Retinal pigment epithelial cell (primary cell): ENCODE results near the gene ZXDC.

ENCODE experiments used
- DNase-seq: peaks from one replicate; pipeline ENCODE4 v3.0.0-alpha.2; 2010; ENCODE audit warnings: low read depth
- H3K4me3 ChIP-seq: 2 replicates; pipeline ENCODE4 v1.5.1; 2011; ENCODE audit warnings: mild to moderate bottlenecking, low read length, control low read depth, moderate library complexity
- CTCF ChIP-seq: conservative IDR thresholded peaks from 2 replicates; pipeline ENCODE4 v1.5.1; 2011; ENCODE audit warnings: low read depth, low read length, control low read depth, inconsistent platforms

ZXDC gene

GRCh38 chr3:126469479-126469878, 6.2 kb downstream of the ZXDC start:
- no peak overlapping the region for H3K4me3 ChIP-seq
- no peak for DNase-seq
- TF ChIP-seq CTCF: no peak

GRCh38 chr3:126468028-126468891, 7.4 kb downstream of the ZXDC start:
- TF ChIP-seq CTCF: no peak
- no peak for DNase-seq
- H3K4me3 ChIP-seq: no peak overlapping the region

- no peak overlapping the region for H3K4me3 ChIP-seq
- no peak for TF ChIP-seq CTCF
- no peak for DNase-seq
Measured at GRCh38 chr3:126467611-126467955, 8.1 kb downstream of the ZXDC start.

- no peak for DNase-seq
- TF ChIP-seq CTCF: no peak
- no peak overlapping the region for H3K4me3 ChIP-seq
Measured at GRCh38 chr3:126466886-126467610, 8.6 kb downstream of the ZXDC start.

- H3K4me3 ChIP-seq: no peak overlapping the region
- DNase-seq: no peak
- TF ChIP-seq CTCF: no peak
Measured at GRCh38 chr3:126465928-126466544, 9.7 kb downstream of the ZXDC start.

GRCh38 chr3:126464997-126465396, 10.7 kb downstream of the ZXDC start:
- no peak for DNase-seq
- TF ChIP-seq CTCF: no peak
- no peak overlapping the region for H3K4me3 ChIP-seq
